Measurements from ENCODE around the gene P2RX7. TPM values are rescaled to one million over a fixed set of nuclear protein-coding genes. Genes with fewer than 3 reads are reported as not detected.

P2RX7 gene
- 0.42 TPM in 1 of 2 replicates, not detected in the other for total RNA-seq (2011; cell fraction: chromatin; rRNA removed; ENCODE audit: low replicate concordance)
- 0.13 TPM in 1 of 2 replicates, not detected in the other for total RNA-seq (2011; cell fraction: nucleolus; rRNA removed)
- 0.31 and 0.37 TPM in 2 replicates for total RNA-seq (2011; cell fraction: nucleoplasm; rRNA removed)
- total RNA-seq (2014; rRNA removed): 0.09 and 0.20 TPM in 2 replicates
- 0.38 and 0.44 TPM in 2 replicates for total RNA-seq (2014; rRNA removed; fragmentation: Illumina TruSeq; extraction: Trizol)
- 0.25 and 0.30 TPM in 2 replicates for total RNA-seq (2015; rRNA removed; fragmentation: Illumina TruSeq; extraction: Trizol)
- 0.40 TPM in 2 replicates for total RNA-seq (2021)
- polyA plus RNA-seq (2011; rRNA removed): 0.04 and 0.12 TPM in 2 replicates
- 0.04 TPM in 1 of 2 replicates, not detected in the other for polyA plus RNA-seq (2011; cell fraction: cytosol; rRNA removed)
- 0.08 TPM in 1 of 2 replicates, not detected in the other for polyA plus RNA-seq (2011; cell fraction: nucleus; rRNA removed)
- 0.68 and 6.5 TPM in 2 replicates for polyA plus RNA-seq (2012)
- polyA plus RNA-seq (2014; fragmentation: Illumina TruSeq; extraction: Trizol): 0.46 and 0.65 TPM in 2 replicates
- polyA plus RNA-seq (2014; fragmentation: Nextera tagmentation; extraction: Ambion mirVana): under 1 TPM; 0.30 to 0.38 TPM
- polyA plus RNA-seq (2014; rRNA removed): 0.15 and 0.27 TPM in 2 replicates
- not detected in 2 replicates for polyA minus RNA-seq (2011; rRNA and poly(A)+ RNA removed)
- polyA minus RNA-seq (2011; cell fraction: cytosol; rRNA and poly(A)+ RNA removed): not detected in 2 replicates
- not detected in 2 replicates for polyA minus RNA-seq (2011; cell fraction: nucleus; rRNA and poly(A)+ RNA removed)
- Bru-seq, nascent RNA: percentile 24 among the genes with signal in this experiment
- percentile 25 among the genes with signal in this experiment for BruChase-seq, experiment 1, labeled RNA remaining after a 2-hour chase
- percentile 25 among the genes with signal in this experiment for BruChase-seq, experiment 2, labeled RNA remaining after a 6-hour chase
- long read RNA-seq, experiment 1: 0 reads
- long read RNA-seq, experiment 2: 0 reads
- long read RNA-seq, experiment 3: 0 reads

DNA sequence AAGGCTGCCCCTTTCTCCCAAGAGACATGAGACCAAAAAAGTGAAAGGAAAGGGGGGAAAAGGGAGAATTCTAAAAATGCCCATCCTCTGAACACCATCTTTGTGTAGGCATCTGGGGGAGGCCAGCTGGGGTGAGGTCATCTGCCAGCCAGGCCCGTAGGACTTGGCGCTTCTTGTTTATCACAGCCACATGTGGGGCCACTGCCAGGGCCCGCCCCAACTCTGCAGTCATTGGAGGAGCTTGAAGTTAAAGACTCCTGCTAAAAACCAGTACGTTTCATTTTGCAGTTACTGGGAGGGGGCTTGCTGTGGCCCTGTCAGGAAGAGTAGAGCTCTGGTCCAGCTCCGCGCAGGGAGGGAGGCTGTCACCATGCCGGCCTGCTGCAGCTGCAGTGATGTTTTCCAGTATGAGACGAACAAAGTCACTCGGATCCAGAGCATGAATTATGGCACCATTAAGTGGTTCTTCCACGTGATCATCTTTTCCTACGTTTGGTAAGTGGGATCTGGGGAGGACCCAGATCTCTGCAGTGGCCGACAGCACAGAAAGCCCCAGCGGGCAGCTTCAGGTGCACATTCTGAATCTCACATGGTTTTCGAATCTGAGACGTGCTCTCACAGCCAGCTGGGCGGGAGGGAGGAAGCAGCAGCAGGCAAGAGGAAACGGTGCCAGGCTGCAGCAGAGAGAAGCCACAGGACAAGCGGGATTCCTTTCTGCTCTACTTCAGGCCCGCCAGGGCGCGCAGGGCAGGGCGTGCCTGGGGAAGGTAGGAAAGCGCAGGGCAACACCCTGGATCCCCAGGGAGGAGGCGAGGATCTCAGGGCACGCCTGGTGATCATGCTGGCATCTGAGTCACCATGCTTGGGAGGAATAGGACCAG, at the start of gene P2RX7:
Gene P2RX7 (plus strand): TSS at position 276 of the 881 bp plus-strand sequence. CDS start 95 bp downstream, at position 371.
- no TSS peak for BruUV-seq (replicated peaks)
- 48% methylated on average over 25 of the region's 25 CpGs for WGBS (ENCODE audit: insufficient coverage, low coverage, missing lambda C conversion rate)
- no peak for TF ChIP-seq RUNX1 (IDR thresholded peaks at IDR 0.05; ENCODE audit: low read depth)
- TF ChIP-seq SMAD3 (CRISPR knock-in tag; conservative IDR thresholded peaks at IDR 0.05): no peak
- TF ChIP-seq, protein P1, sequence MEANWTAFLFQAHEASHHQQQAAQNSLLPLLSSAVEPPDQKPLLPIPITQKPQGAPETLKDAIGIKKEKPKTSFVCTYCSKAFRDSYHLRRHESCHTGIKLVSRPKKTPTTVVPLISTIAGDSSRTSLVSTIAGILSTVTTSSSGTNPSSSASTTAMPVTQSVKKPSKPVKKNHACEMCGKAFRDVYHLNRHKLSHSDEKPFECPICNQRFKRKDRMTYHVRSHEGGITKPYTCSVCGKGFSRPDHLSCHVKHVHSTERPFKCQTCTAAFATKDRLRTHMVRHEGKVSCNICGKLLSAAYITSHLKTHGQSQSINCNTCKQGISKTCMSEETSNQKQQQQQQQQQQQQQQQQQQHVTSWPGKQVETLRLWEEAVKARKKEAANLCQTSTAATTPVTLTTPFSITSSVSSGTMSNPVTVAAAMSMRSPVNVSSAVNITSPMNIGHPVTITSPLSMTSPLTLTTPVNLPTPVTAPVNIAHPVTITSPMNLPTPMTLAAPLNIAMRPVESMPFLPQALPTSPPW (CRISPR knock-in tag; IDR thresholded peaks at IDR 0.05): peak; percentile 31; the same call in 1 of the 2 replicates
- TF ChIP-seq ZNF431 (CRISPR knock-in tag; IDR thresholded peaks at IDR 0.05): no peak
- TF ChIP-seq SMAD1 (IDR thresholded peaks at IDR 0.05; ENCODE audit: low read depth, low read length, partially characterized antibody): no peak
- TF ChIP-seq, protein P2, sequence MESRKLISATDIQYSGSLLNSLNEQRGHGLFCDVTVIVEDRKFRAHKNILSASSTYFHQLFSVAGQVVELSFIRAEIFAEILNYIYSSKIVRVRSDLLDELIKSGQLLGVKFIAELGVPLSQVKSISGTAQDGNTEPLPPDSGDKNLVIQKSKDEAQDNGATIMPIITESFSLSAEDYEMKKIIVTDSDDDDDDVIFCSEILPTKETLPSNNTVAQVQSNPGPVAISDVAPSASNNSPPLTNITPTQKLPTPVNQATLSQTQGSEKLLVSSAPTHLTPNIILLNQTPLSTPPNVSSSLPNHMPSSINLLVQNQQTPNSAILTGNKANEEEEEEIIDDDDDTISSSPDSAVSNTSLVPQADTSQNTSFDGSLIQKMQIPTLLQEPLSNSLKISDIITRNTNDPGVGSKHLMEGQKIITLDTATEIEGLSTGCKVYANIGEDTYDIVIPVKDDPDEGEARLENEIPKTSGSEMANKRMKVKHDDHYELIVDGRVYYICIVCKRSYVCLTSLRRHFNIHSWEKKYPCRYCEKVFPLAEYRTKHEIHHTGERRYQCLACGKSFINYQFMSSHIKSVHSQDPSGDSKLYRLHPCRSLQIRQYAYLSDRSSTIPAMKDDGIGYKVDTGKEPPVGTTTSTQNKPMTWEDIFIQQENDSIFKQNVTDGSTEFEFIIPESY (CRISPR knock-in tag; IDR thresholded peaks at IDR 0.05): peak; percentile 33; the same call in 1 of the 2 replicates
- no peak for TF ChIP-seq ZNF696 (CRISPR knock-in tag; conservative IDR thresholded peaks at IDR 0.05)
- TF ChIP-seq ZSCAN29 (IDR thresholded peaks at IDR 0.05): no peak
- no peak for TF ChIP-seq RBM17 (IDR thresholded peaks at IDR 0.05; ENCODE audit: borderline replicate concordance, low read depth, low read length)
- no peak for TF ChIP-seq PML (IDR thresholded peaks at IDR 0.05; ENCODE audit: low read length)

More for the DNA sequence above, at the start of gene P2RX7:
- Histone ChIP-seq H3K9me3 (replicated peaks; ENCODE audit: control insufficient read depth, insufficient read depth, low read depth, low read length) (0 out of 2 replicates have a peak, but pooled peaks cover 2% of the 10 kb centered on the region), H3K9me1 (ENCODE audit: control insufficient read depth, insufficient read depth, low read length) (no peaks in the 10 kb centered on the region), H3K4me2 (ENCODE audit: insufficient read depth, low read length) (peak within 1 kb of the TSS; percentile 51; the same call in 1 of the 2 replicates), H3K4me3 (no peak within 1 kb of the TSS), H3K9ac (ENCODE audit: insufficient read depth in 1 of 2, low read depth in 2 of 2, low read length in 2 of 2) (peak within 1 kb of the TSS in 1 of 2 experiments; percentile 68; a peak in 1 of 4 replicates), H3K27me3 (ENCODE audit: control insufficient read depth in 2 of 2, insufficient read depth in 2 of 2, low read length in 2 of 2) (no peaks in the 10 kb centered on the region), H3K4me1 (replicated peaks in 1 of 2; ENCODE audit: control insufficient read depth in 2 of 2, insufficient read depth in 2 of 2, low read length in 2 of 2) (peaks cover 18% of the 10 kb centered on the region in 2 experiments), H3K36me3 (ENCODE audit: control insufficient read depth, insufficient read depth, low read length) (no peaks in the 10 kb centered on the region), H3K79me2 (ENCODE audit: control insufficient read depth, insufficient read depth, low read length) (no peaks in the 10 kb centered on the region), H4K20me1 (replicated peaks; ENCODE audit: control insufficient read depth, insufficient read depth, low read length) (no peaks in the 10 kb centered on the region), H2AFZ (ENCODE audit: low read depth, low read length) (peak within 1 kb of the TSS; percentile 73), H3K27ac (ENCODE audit: extremely low read depth, low read depth, low read length) (no peak within 1 kb of the TSS)
- POLR2A ChIA-PET: interaction anchor here (1.3 kb wide), 1 partner anchor 8 kb away, joined by 3 read pairs; no protein-coding TSS in a partner anchor
- DNase-seq (ENCODE audit: extremely low read depth in 1 of 4, low spot score in 3 of 4) (peak in 2 of 4 experiments; percentile 40 to 45), FAIRE-seq (no peak), ATAC-seq (peak; percentile 64)
- intact Hi-C loops (cut with micrococcal nuclease) (no loop called here), in situ Hi-C loops (cut with MboI) (no loop called here)
- CTCF ChIA-PET (ENCODE audit: low intra/inter-chr PET ratio): no interaction called here
